Mucosa of descending colon (tissue), 3 donors: ENCODE results near the gene NES. TPM values are rescaled to one million over a fixed set of nuclear protein-coding genes. Genes with fewer than 3 reads are reported as not detected.

Experiments
- ATAC-seq: fragments of 200-7000 bp; cut with Tn5 transposase; one replicate; pipeline ENCODE4 v1.9.1; 2020; ENCODE audit warnings: mild to moderate bottlenecking, moderate library complexity
- DNase-seq, 3 donors: peaks; one replicate each; pipeline ENCODE4 v3.0.0-alpha.2; 2020
- H3K36me3 ChIP-seq: fragments of 200-600 bp; one replicate; pipeline ENCODE4 v1.8.0; 2021; ENCODE audit warnings: low read depth, mild to moderate bottlenecking
- H3K4me1 ChIP-seq: fragments of 200-600 bp; one replicate; pipeline ENCODE4 v1.8.0; 2021; ENCODE audit warnings: low read depth, mild to moderate bottlenecking
- H3K4me3 ChIP-seq: fragments of 200-600 bp; one replicate; pipeline ENCODE4 v1.8.0; 2021; ENCODE audit warnings: mild to moderate bottlenecking
- H3K9me3 ChIP-seq: fragments of 200-600 bp; one replicate; pipeline ENCODE4 v1.8.0; 2021; ENCODE audit warnings: mild to moderate bottlenecking
- CTCF ChIP-seq: fragments of 200-600 bp; IDR thresholded peaks from one replicate; pipeline ENCODE4 v1.8.0; 2022; ENCODE audit warnings: antibody characterized with exemption, mild to moderate bottlenecking
- intact Hi-C, 2 donors: fragments of 100-400 bp; cut with DNase I in 1 of 2; cut with micrococcal nuclease in 1 of 2; formaldehyde crosslinking; loops; one replicate each; pipeline versions ENCODE4 v1.11.0 to v1.11.1; 2022; cut with DNase I, micrococcal nuclease
- total RNA-seq, 3 donors: library from RNA; stranded (reverse); fragmentation: NEBNext Ultra II Directional in 2 of 3; extraction: Animal tissue kit (Norgen Biotek cat#: 25700) in 2 of 3; gene quantifications; one replicate each; pipeline versions ENCODE4 v1.2.1 to v1.2.4, GENCODE V29; 2021 to 2023
- donor health status: DM: no; HTN: no; CAD: no; lungs with moderate emphysema.
- donor health status: DM: no; HTN: no; CAD: no.
- donor health status: DM: no; HTN: yes; CAD: no.

Gene NES
- total RNA-seq, 3 donors from 2014 or later, result 3.0 to 11.4 (median 6.4) TPM

DNA sequence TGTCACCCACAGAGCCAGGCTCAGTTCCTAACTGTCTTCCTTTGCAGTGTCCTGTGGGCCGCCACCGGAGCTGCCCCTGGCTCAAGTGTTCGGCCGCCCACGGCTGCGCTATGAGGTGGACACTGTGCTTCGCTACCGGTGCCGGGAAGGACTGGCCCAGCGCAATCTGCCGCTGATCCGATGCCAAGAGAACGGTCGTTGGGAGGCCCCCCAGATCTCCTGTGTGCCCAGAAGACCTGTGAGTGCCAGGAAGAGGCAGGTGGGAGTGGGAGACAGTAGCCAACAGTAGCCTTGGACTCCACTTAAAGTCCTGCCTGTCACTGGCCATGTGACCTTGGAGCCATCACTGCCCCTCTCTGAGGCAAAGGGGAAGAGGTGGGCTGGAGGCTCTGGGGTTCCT lies 18.7 kb downstream of the NES start:
- no peaks in the 10 kb centered on the region for H3K9me3 ChIP-seq
- DNase-seq (peak in 1 of 3 donors; percentile 32), ATAC-seq (no peak)
- peaks cover 49% of the 10 kb centered on the region for H3K4me1 ChIP-seq
- intact Hi-C loops, result loop anchor here in 1 of 2 donors (5.0 kb wide), 1 partner anchor 76 kb away; no protein-coding TSS in a partner anchor
- no peak overlapping the region for H3K4me3 ChIP-seq
- TF ChIP-seq CTCF, result no peak
- no peaks in the 10 kb centered on the region for H3K36me3 ChIP-seq

- no peaks in the 10 kb centered on the region for H3K9me3 ChIP-seq
- intact Hi-C loops, result loop anchor here (2.0 to 5.0 kb wide), 2 partner anchors 31 to 76 kb away; no protein-coding TSS in a partner anchor
- no peak overlapping the region for H3K4me3 ChIP-seq
- peaks cover 49% of the 10 kb centered on the region for H3K4me1 ChIP-seq
- H3K36me3 ChIP-seq, result no peaks in the 10 kb centered on the region
- ATAC-seq, result no peak
- no peak for TF ChIP-seq CTCF
- DNase-seq, result no peak
These were observed 19.4 kb downstream of the NES start for GRCh38 chr1:156657741-156658319.

DNA sequence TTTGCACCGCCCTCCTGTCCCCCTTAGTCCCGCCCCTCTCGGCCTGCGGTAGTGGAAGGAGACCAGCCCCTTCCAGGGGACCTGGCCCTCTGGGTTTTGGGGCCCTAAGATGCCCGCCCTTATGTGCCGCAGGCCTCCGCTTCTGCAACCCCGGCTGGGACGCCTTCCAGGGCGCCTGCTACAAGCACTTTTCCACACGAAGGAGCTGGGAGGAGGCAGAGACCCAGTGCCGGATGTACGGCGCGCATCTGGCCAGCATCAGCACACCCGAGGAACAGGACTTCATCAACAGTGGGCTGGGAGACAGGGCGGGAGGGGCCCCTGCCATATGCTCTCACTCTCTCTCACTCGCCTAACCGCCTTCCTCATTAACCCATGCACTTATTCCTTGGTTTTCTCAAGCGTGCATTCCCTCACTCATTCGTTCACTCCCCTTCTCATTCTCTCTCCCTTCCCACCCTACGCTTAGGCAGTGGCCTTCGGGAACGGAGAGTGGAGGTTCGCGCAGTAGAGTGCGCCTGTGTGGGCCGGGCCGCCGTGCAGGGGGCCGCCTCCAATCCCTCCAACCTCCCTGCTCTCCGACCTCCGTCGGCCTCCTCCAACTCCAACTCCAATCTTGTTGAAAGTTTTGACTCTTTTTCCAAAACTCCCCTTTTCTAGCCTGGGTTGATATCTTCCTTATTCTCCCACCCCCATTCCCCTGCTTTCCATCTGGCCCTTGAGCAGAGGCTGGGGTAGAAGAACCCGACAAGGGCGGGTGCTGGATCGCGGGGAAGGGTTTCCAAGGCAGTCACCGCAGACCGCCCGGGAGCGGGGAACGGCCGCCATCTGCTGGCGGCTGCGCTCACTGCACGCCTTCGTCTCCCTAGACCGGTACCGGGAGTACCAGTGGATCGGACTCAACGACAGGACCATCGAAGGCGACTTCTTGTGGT lies 20.1 kb downstream of the NES start:
- ATAC-seq, result peak; percentile 28
- Histone ChIP-seq H3K4me3 (no peak overlapping the region), H3K36me3 (no peaks in the 10 kb centered on the region), H3K9me3 (no peaks in the 10 kb centered on the region), H3K4me1 (peaks cover 42% of the 10 kb centered on the region)
- peak; percentile 76 to 83 (median 83) for DNase-seq
- intact Hi-C loops, result loop anchor here (2.0 to 5.0 kb wide), 2 partner anchors 30 to 75 kb away; no protein-coding TSS in a partner anchor
- TF ChIP-seq CTCF, result peak; percentile 94

- Histone ChIP-seq H3K4me1 (peaks cover 31% of the 10 kb centered on the region), H3K9me3 (no peaks in the 10 kb centered on the region), H3K4me3 (no peak overlapping the region), H3K36me3 (no peaks in the 10 kb centered on the region)
- intact Hi-C loops, result loop anchor here (2.0 to 5.0 kb wide), 3 partner anchors 25 to 74 kb away; no protein-coding TSS in a partner anchor
- TF ChIP-seq CTCF, result no peak
- ATAC-seq (no peak), DNase-seq (no peak)
These were observed 21.2 kb downstream of the NES start for GRCh38 chr1:156655904-156656516.

GRCh38 chr1:156655151-156655903 lies 21.9 kb downstream of the NES start:
- H3K4me3 ChIP-seq, result no peak overlapping the region
- ATAC-seq (no peak), DNase-seq (no peak)
- H3K4me1 ChIP-seq, result peaks cover 27% of the 10 kb centered on the region
- no peaks in the 10 kb centered on the region for H3K9me3 ChIP-seq
- intact Hi-C loops, result loop anchor here in 1 of 2 donors (2.0 to 5.0 kb wide), 2 partner anchors 25 to 73 kb away; no protein-coding TSS in a partner anchor
- H3K36me3 ChIP-seq, result no peaks in the 10 kb centered on the region
- no peak for TF ChIP-seq CTCF
